HepG2 (cell line): ENCODE data around the gene ARMH2. TPM values are rescaled to one million over a fixed set of nuclear protein-coding genes. Genes with fewer than 3 reads are reported as not detected.

Experiments used
- ATAC-seq: fragments of 200-7000 bp; cut with Tn5 transposase; 3 replicates; pipeline ENCODE4 v1.9.1; 2020; ENCODE audit warnings: mild to moderate bottlenecking, moderate library complexity
- BruUV-seq: library from RNA; stranded (reverse); fragments of 400-500 nt; replicated peaks from 2 replicates; lab custom pipeline; 2021; lab: Mats Ljungman, UMichigan
- CTCF ChIA-PET: fragments of 300-600 bp; formaldehyde crosslinking; extraction: SDS; loops from one replicate; lab custom pipeline; 2021; ENCODE audit warnings: low total read pairs, inconsistent platforms, low intra/inter-chr PET ratio; lab: Yijun Ruan, JAX
- POLR2A ChIA-PET: fragments of 350-600 bp; sonication (Branson Sonifier 250); formaldehyde crosslinking; loops from one replicate; lab custom pipeline; 2020; ENCODE audit warnings: antibody characterized with exemption, inconsistent platforms; lab: Yijun Ruan, JAX
- DNase-seq: peaks from one replicate; pipeline ENCODE4 v3.0.0-alpha.2; 2015; ENCODE audit warnings: low spot score
- FAIRE-seq: peaks from 3 replicates; lab custom pipeline; 2011; peaks lifted over from hg19 to GRCh38; lab: Jason Lieb, UNC
- H2AFZ ChIP-seq: one replicate; pipeline ENCODE4 v1.6.1; 2011; ENCODE audit warnings: low read length, inconsistent platforms
- H3K27ac ChIP-seq: fragments of 300-600 bp; 3 replicates; pipeline ENCODE4 v1.8.0; 2011; ENCODE audit warnings: mixed run types, mild to moderate bottlenecking, mixed read lengths, low read length, inconsistent platforms; ENCODE audit not compliant: insufficient read depth; ENCODE audit errors: extremely low read length
- H3K27me3 ChIP-seq, 2 experiments: fragments of 200-600 bp in 1 of 2; 2 replicates in 1 of 2; 3 replicates in 1 of 2; pipeline versions ENCODE4 v1.6.0 to v1.8.0; 2011; ENCODE audit warnings: low read length in 2 of 2, mild to moderate bottlenecking in 2 of 2, moderate library complexity in 2 of 2, inconsistent platforms in 1 of 2; ENCODE audit not compliant: insufficient read depth in 2 of 2, control insufficient read depth in 1 of 2
- H3K36me3 ChIP-seq, 2 experiments: fragments of 200-600 bp in 1 of 2; replicated peaks in 1 of 2; 2 replicates in 1 of 2; 3 replicates in 1 of 2; pipeline versions ENCODE4 v1.5.1 to v1.8.0; 2011; ENCODE audit warnings: low read length in 2 of 2, inconsistent platforms in 1 of 2; ENCODE audit not compliant: insufficient read depth in 2 of 2, control insufficient read depth in 1 of 2
- H3K4me1 ChIP-seq: 2 replicates; pipeline ENCODE4 v1.5.1; 2012; ENCODE audit warnings: low read length, inconsistent platforms; ENCODE audit not compliant: insufficient read depth
- H3K4me2 ChIP-seq: 2 replicates; pipeline ENCODE4 v1.6.0; 2011; ENCODE audit warnings: low read depth, low read length, inconsistent platforms
- H3K4me3 ChIP-seq, 3 experiments: fragments of 200-600 bp in 1 of 3; sonication (generic), shearing (Covaris generic) in 1 of 3; replicated peaks in 1 of 3; 2 replicates each; pipeline ENCODE4 v1.5.1; 2011 to 2016; ENCODE audit warnings: low read length in 3 of 3, inconsistent platforms in 2 of 3, low read depth in 2 of 3, mild to moderate bottlenecking in 2 of 3, control low read depth in 1 of 3, mixed read lengths in 1 of 3; ENCODE audit not compliant: insufficient read depth in 1 of 3
- H3K79me2 ChIP-seq: one replicate; pipeline ENCODE4 v1.6.1; 2011; ENCODE audit warnings: low read length, inconsistent platforms; ENCODE audit not compliant: insufficient read depth
- H3K9ac ChIP-seq: 2 replicates; pipeline ENCODE4 v1.6.0; 2011; ENCODE audit warnings: mild to moderate bottlenecking, low read depth, low read length, inconsistent platforms; ENCODE audit not compliant: insufficient read depth
- H3K9me3 ChIP-seq: 2 replicates; pipeline ENCODE4 v1.5.1; 2012; ENCODE audit warnings: mild to moderate bottlenecking, low read length
- H4K20me1 ChIP-seq: 2 replicates; pipeline ENCODE4 v1.6.0; 2011; ENCODE audit warnings: inconsistent platforms, mild to moderate bottlenecking, low read length, moderate library complexity; ENCODE audit not compliant: insufficient read depth
- ATF7 ChIP-seq, 2 experiments: fragments of 450-650 bp in 1 of 2; sonication (generic) in 1 of 2; formaldehyde crosslinking in 1 of 2; IDR thresholded peaks; 2 replicates each; pipeline versions ENCODE4 v1.4.0 to v1.6.1; 2016 to 2020; ENCODE audit warnings: antibody characterized with exemption in 1 of 2, mild to moderate bottlenecking in 1 of 2, missing genetic modification reagents in 1 of 2
- HHEX ChIP-seq: IDR thresholded peaks from 2 replicates; pipeline ENCODE4 v1.6.1; 2016; ENCODE audit warnings: control low read depth
- HMG20B ChIP-seq: conservative IDR thresholded peaks from 2 replicates; pipeline ENCODE4 v1.6.1; 2016; ENCODE audit warnings: missing genetic modification reagents, missing compliant biosample characterization
- IRF2 ChIP-seq: IDR thresholded peaks from 2 replicates; pipeline ENCODE4 v1.6.1; 2018; ENCODE audit warnings: missing genetic modification reagents, missing compliant biosample characterization
- KLF16 ChIP-seq, 2 experiments: sonication (generic) in 1 of 2; formaldehyde crosslinking in 1 of 2; IDR thresholded peaks; 2 replicates each; pipeline versions ENCODE4 v1.6.1 to v1.8.0; 2016 to 2023; ENCODE audit warnings: missing genetic modification reagents in 2 of 2, missing compliant biosample characterization in 1 of 2
- MIER3 ChIP-seq: IDR thresholded peaks from 2 replicates; pipeline ENCODE4 v1.6.1; 2016; ENCODE audit warnings: missing compliant biosample characterization, borderline replicate concordance
- RBFOX2 ChIP-seq: fragments of 200-400 bp; formaldehyde crosslinking; IDR thresholded peaks from 2 replicates; pipeline ENCODE4 v1.6.1; 2017; ENCODE audit warnings: low read depth, mild to moderate bottlenecking, low read length
- ZBTB7B ChIP-seq: sonication (generic); formaldehyde crosslinking; IDR thresholded peaks from 2 replicates; pipeline ENCODE4 v1.4.0; 2020; ENCODE audit warnings: missing genetic modification reagents
- ZNF556 ChIP-seq: sonication (generic); formaldehyde crosslinking; IDR thresholded peaks from 2 replicates; pipeline ENCODE4 v1.4.0; 2020; ENCODE audit warnings: mild to moderate bottlenecking, missing genetic modification reagents, borderline replicate concordance
- ZNF724P ChIP-seq: sonication (generic); formaldehyde crosslinking; IDR thresholded peaks from 2 replicates; pipeline ENCODE4 v1.8.0; 2022; ENCODE audit warnings: missing genetic modification reagents, borderline replicate concordance
- WGBS: methylation state at CpG from one replicate; pipeline ENCODE4 v1.1.6; 2017; ENCODE audit warnings: low lambda C conversion rate; 5-methylcytosine and 5-hydroxymethylcytosine counted together
- in situ Hi-C: cut with HindIII; loops from 2 replicates; pipeline ENCODE4 v1.10.0; 2017; ENCODE audit warnings: low pct_unique_long_range_greater_than_20kb; ENCODE audit not compliant: extremely low pct_ligation_motif_present
- intact Hi-C: fragments of 100-400 bp; cut with micrococcal nuclease; formaldehyde crosslinking; loops from one replicate; pipeline ENCODE4 v1.10.0; 2022; ENCODE audit not compliant: unreplicated experiment
- polyA plus RNA-seq, 8 experiments: library from polyadenylated mRNA; depleted of rRNA in 3 of 8; stranded (reverse) in 7 of 8; unstranded in 1 of 8; fragments of >200 nt; fragmentation: Illumina TruSeq in 4 of 8; extraction: Trizol in 4 of 8; gene quantifications; 2 replicates each; pipeline versions ENCODE4 v1.2.1 to v1.2.3, GENCODE V29; 2011 to 2016; ENCODE audit warnings: low read depth in 4 of 8, missing spikeins in 1 of 8, mixed read lengths in 1 of 8; ENCODE audit not compliant: insufficient read depth in 1 of 8
- total RNA-seq, 5 experiments: library from RNA; depleted of rRNA; stranded (reverse); fragments of >200 nt; fragmentation: Illumina TruSeq; extraction: Trizol; gene quantifications; 2 replicates each; pipeline ENCODE4 v1.2.3, GENCODE V29; 2016; ENCODE audit warnings: low read depth in 1 of 5

The ARMH2 gene
- total and polyA plus RNA-seq, 2 of the 13 experiments (the other 11 are each of a cell fraction or from before 2014, with no cell fraction given) = not detected

GRCh38 chr6:24788031-24788665, 10.6 kb downstream of the ARMH2 start:
- Histone ChIP-seq H3K4me3 (no peak overlapping the region), H3K9me3 (no peaks in the 10 kb centered on the region), H3K79me2 (no peaks in the 10 kb centered on the region), H3K27me3 (no peaks in the 10 kb centered on the region), H3K4me2 (no peak overlapping the region), H3K27ac (no peak overlapping the region), H3K36me3 (peaks cover 8 to 38% of the 10 kb centered on the region in 2 experiments), H4K20me1 (no peaks in the 10 kb centered on the region), H3K4me1 (no peaks in the 10 kb centered on the region), H2AFZ (no peak overlapping the region), H3K9ac (no peak overlapping the region)
- no peak for FAIRE-seq
- DNase-seq = no peak
- TF ChIP-seq HMG20B (CRISPR knock-in tag) (no peak), ZBTB7B (no peak), MIER3 (CRISPR knock-in tag) (no peak), ZNF556 (CRISPR knock-in tag) (no peak), IRF2 (CRISPR knock-in tag) (no peak), ZNF724P (CRISPR knock-in tag) (no peak), ATF7 (IDR thresholded peaks at IDR 0.05) (no peak), ATF7 (CRISPR knock-in tag; IDR thresholded peaks at IDR 0.05) (no peak)
- TSS peak; percentile 35 for BruUV-seq
- in situ Hi-C loops (no loop called here), intact Hi-C loops (no loop called here)
- 95% methylated on average over 4 of the region's 4 CpGs for WGBS
- ATAC-seq = no peak; the same call in 1 of the 3 replicates
- ChIA-PET CTCF (no interaction called here), POLR2A (no interaction called here)

- WGBS = 97% methylated on average over 4 of the region's 4 CpGs
- peaks cover 10 to 51% of the 10 kb centered on the region in 2 experiments for H3K36me3 ChIP-seq
Observed at GRCh38 chr6:24780206-24780605, 18.5 kb downstream of the ARMH2 start.

More at GRCh38 chr6:24780206-24780605, 18.5 kb downstream of the ARMH2 start:
- H2AFZ ChIP-seq = no peak overlapping the region
- H3K4me1 ChIP-seq = peaks cover 37% of the 10 kb centered on the region
- no peaks in the 10 kb centered on the region for H3K9me3 ChIP-seq
- in situ Hi-C loops = no loop called here
- H3K4me3 ChIP-seq = no peak overlapping the region
- intact Hi-C loops = loop anchor here (1.0 kb wide), 1 partner anchor 290 kb away; no protein-coding TSS in a partner anchor
- ATAC-seq (no peak), FAIRE-seq (no peak), DNase-seq (no peak)
- no peak overlapping the region for H3K9ac ChIP-seq
- peaks cover 30% of the 10 kb centered on the region for H4K20me1 ChIP-seq
- BruUV-seq = no TSS peak
- no peak overlapping the region for H3K27ac ChIP-seq
- H3K27me3 ChIP-seq = no peaks in the 10 kb centered on the region; a peak in 1 of 5 replicates
- ChIA-PET CTCF (no interaction called here), POLR2A (interaction anchor here (1.3 kb wide), 1 partner anchor 285 kb away, joined by 3 read pairs; no protein-coding TSS in a partner anchor)
- H3K79me2 ChIP-seq = peaks cover 68% of the 10 kb centered on the region
- H3K4me2 ChIP-seq = peak overlapping the region; percentile 90
- TF ChIP-seq HHEX (CRISPR knock-in tag) = no peak
- TF ChIP-seq KLF16 (CRISPR knock-in tag; IDR thresholded peaks at IDR 0.05) = 0 out of 4 replicates have a peak, but pooled peaks of 1 of the 2 experiments have one; percentile 1
- 0 out of 2 replicates have a peak, but pooled peaks have one; percentile 35 for TF ChIP-seq RBFOX2
